NOMO-1 treated with DMSO at 0.1 percent for 48 hours (cell line): ENCODE results near the gene CD46.
A peak's percentile ranks its signal among the peaks of the same experiment; 100 is the strongest.

Experiments used
- DNase-seq: peaks from one replicate; lab custom pipeline; 2025; ENCODE audit not compliant: unreplicated experiment; lab: John Stamatoyannopoulos, UW

CD46 gene

GRCh38 chr1:207826557-207827487 is 75.0 kb downstream of the CD46 start:
- DNase-seq = peak; percentile 21

DNA sequence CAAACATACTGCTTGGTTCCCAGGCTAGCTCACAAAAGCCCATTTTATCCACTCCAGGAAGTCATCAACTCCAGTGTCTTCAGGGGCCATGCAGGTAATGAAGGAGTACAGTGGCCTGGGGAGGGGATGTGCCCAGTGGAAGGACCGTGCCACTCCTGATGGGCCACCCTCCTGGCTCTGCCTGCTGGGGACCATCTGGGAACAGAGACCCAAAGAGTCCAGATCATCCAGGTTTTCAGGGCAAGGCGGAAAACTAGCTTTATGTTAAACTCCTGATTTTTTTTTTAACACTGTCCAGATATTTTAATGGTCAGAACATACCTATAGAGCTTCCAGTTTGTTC is 75.6 kb downstream of the CD46 start:
- DNase-seq = no peak

DNA sequence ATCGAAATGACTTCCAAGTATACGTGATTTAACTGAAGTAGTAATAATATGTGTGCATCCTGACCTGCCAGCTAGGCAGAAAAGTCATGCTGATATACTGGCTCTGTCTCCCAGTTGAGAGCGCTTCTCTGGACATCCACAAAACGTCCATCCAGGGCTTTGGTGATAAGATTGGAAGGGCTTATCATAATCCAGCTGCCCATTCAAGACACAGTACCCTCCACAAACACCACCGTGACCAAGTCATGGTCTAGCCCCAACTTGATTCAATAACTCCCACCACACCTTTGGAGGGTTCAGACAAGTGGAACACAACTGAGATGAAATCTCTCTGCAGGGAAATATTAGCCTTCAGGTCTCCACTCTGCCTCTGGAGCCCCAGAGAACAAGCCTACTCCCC is 76.2 kb downstream of the CD46 start:
- DNase-seq = no peak

GRCh38 chr1:207828485-207829158 is 76.8 kb downstream of the CD46 start:
- DNase-seq = peak; percentile 98

- no peak for DNase-seq
These were observed 77.7 kb downstream of the CD46 start for GRCh38 chr1:207829576-207829975.

- DNase-seq = no peak
These were observed 78.9 kb downstream of the CD46 start for GRCh38 chr1:207830788-207831187.

GRCh38 chr1:207831517-207832327 is 79.9 kb downstream of the CD46 start:
- no peak for DNase-seq

DNA sequence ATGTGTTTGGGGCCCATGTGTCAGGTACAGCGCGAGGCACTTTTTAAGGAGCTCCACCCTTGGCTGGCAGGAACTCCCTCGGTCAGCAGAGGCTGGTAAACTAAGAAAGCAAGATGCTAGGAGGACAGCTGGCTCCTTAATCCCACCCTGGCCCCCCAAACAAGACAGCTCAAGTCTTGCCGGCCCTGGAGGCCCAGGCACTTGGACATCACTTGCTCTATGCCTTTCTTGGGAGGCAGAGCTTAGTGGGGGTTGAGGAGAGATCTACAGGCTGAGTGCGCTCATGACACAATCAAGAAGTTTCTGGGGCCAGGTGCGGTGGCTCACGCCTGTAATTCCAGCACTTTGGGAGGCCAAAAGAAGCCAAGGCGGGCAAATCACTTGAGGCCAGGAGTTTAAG is 80.9 kb downstream of the CD46 start:
- no peak for DNase-seq

- no peak for DNase-seq
These were observed 81.5 kb downstream of the CD46 start for GRCh38 chr1:207833381-207833780.

DNA sequence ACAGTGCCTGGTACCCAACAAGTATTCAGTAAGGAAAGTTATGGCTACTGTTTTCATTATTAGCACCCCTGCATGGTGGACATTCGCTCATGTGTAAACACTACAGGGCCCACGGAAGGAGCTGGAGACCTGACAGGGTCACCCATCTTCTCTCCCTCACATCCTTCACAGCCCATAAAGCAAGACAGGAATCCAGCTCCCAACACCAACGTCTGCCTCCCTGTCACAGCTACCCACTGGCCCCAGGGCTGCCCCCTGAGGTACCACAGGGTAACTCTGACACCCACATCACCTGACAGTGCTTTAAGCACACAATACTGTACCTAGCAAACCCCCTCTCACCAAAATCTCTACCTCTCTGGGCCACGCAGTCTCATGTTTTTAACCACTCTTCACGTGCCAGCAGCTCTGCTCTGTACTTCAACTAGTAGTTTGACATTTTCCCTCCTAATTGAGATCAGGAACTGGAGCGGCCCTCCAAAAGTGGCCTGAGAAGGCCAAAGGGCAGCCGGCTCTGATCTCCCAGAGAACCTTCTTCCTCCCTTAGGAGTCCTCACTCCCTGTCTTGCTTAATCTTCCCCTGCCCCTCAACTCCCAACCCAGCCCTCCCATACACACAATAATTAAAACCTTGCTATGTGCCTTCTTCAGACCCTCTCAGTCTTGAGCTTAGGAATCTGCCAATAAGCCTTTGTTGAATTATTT is 82.3 kb downstream of the CD46 start:
- no peak for DNase-seq

DNA sequence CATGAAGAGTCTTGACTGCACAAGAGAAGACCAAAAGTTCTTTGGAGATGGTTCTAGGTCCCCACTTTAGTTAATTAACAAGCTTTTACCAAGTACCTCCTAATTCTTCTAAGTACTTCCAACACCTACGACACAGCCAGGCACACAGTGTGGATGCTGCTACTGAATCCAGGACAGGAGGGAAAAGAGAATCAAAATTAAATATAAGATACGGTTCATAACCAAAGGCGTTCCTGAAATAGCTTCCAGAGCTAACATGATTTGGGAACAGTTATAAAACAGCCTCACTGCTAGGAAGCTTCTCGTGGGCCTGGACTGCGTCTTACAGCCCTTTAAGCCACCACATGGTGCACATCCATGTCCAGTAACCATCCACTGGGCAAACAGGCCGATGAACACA is 84.1 kb downstream of the CD46 start:
- no peak for DNase-seq

- no peak for DNase-seq
These were observed 84.9 kb downstream of the CD46 start for GRCh38 chr1:207836591-207837347.

DNA sequence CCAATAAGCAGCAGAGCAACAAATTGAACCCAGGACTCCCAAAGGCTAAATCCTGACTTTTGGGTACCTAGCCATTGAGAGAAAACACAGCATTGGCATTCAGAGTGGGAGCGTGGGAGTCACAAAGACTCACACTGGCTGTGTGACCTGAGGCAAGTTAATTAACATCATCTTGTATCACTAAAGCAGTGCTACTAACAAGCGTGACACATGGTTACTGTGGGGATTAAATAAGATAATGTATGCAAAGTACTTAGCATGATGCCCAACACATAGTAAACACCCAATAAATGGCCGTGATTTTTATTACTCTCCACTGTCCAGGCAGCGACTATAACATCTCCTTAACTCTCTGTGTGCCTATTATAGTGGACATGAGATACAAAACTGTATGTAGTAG is 85.8 kb downstream of the CD46 start:
- no peak for DNase-seq

DNA sequence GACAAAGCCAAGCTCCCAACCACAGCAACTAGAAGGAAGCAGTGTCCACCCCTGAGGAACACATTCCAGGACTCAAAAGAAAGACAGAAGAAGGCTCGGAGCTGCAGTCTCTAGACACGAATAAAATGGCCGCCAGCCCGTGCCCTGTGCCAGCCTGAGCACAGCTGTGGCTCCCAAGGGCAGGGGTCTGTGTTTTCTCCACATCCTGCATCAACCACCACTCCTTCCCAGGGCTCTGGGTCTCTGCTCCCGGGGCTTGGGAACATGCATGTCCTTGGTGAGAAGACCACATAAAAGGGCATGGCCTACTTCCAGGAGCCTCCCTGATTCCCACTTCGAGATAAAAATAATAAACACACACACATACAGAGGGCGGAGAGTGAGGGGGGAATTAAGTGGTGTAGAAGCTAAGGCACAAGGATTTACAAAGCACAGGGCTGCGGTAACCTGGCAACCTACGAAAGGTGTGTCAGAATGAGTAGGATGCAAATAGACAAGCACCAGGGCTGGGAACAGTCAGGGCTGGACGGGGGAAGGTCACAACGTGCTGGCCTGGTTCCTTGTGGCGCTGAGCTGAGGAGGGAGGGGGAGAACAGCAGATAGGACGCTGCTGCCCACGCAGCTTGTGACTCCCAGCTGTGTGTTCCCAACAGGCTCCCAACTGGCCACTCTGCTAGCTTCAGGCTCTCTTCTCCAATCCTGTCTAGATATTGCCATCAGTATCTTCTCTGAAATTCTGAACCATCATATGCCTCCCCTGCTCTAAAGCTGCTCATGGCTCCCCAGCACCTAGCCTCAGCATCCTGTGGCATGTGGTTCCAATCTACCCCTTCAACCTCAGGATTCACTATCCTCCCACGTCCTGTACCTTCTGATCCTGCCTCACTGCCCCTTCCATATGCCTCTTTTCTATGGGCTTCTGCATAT is 86.6 kb downstream of the CD46 start:
- DNase-seq = no peak

- no peak for DNase-seq
These were observed 87.2 kb downstream of the CD46 start for GRCh38 chr1:207839083-207839413.

- DNase-seq = no peak
These were observed 88.5 kb downstream of the CD46 start for GRCh38 chr1:207840380-207840779.

DNA sequence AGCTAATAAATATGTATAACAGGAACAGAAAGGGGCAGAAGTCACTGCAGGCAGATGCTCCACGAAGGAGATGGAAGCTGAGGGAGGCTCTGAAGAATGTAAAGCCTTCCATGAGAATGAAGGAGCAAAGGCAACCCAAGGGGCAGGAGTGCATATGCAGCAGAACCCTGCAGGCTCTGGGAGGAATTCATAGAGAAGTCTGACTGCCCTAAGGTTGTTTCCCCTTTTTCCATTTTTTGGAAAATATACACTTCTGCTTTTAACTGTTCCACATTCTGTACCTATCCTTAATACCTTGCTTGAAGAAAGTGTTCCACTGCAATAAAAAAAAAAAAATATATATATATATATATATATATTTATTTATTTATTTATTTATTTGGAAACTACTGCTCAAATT is 89.4 kb downstream of the CD46 start:
- DNase-seq = peak; percentile 32

DNA sequence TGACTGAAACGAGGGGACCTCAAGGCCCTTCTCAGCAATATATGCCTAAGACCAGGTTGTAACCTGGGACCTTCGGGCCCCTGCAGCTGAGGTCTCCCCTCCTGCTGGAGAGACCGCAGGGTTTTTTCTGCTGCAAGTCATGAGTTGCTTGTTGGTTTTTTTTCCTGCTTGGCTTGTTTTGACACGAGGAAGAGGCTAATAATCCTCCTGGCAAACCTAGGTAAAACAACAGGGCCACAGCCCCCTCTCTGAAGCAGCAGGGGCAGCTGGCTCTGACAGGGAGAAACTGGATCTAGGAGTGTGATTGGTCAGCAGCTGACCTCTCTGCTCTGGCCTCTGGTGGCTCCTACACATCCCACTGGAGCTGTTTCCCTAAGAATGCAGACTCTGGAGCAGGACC is 90.0 kb downstream of the CD46 start:
- DNase-seq = no peak

DNA sequence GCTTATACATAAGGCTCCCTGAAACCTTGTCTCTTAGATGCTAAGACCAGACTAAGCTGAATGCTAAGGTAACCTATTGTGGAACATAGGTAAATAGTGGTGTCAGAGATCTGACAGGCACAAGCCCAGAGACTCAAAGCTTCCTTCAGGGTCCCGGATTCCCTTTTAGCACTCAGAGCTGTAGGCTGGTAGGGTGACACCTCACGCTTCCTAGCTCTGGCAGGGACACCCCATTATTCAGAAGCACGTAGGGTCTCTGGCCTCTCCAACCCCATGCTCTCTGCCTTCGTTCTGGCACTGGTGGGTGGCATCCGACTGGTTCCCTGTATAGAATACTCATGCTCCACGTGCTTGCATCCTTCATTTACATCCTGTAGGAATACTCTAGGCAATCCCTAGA is 90.7 kb downstream of the CD46 start:
- DNase-seq = no peak
